ENCODE data around the gene SUMF1.

- TF ChIP-seq ZNF274 (IDR thresholded peaks at IDR 0.05; ENCODE audit: low read depth, low read length) (no peak), CTCF (IDR thresholded peaks at IDR 0.05 in 2 of 3, conservative IDR thresholded peaks at IDR 0.05 in 1 of 3; ENCODE audit: borderline replicate concordance in 1 of 3, insufficient read depth in 1 of 3, low read depth in 2 of 3, low read length in 2 of 3) (no peak), POLR2A (IDR thresholded peaks at IDR 0.05; ENCODE audit: borderline replicate concordance, extremely low read depth, insufficient read depth, insufficient read length) (no peak), YY1 (IDR thresholded peaks at IDR 0.05; ENCODE audit: extremely low read depth, insufficient replicate concordance, low read depth, low read length) (no peak), POLR2AphosphoS5 (IDR thresholded peaks at IDR 0.05; ENCODE audit: low read depth, low read length) (no peak), CEBPB (IDR thresholded peaks at IDR 0.05; ENCODE audit: low read depth) (no peak), JUND (IDR thresholded peaks at IDR 0.05) (no peak), CBX3 (IDR thresholded peaks at IDR 0.05; ENCODE audit: low read depth) (no peak)
- TF ChIP-seq, protein P1, sequence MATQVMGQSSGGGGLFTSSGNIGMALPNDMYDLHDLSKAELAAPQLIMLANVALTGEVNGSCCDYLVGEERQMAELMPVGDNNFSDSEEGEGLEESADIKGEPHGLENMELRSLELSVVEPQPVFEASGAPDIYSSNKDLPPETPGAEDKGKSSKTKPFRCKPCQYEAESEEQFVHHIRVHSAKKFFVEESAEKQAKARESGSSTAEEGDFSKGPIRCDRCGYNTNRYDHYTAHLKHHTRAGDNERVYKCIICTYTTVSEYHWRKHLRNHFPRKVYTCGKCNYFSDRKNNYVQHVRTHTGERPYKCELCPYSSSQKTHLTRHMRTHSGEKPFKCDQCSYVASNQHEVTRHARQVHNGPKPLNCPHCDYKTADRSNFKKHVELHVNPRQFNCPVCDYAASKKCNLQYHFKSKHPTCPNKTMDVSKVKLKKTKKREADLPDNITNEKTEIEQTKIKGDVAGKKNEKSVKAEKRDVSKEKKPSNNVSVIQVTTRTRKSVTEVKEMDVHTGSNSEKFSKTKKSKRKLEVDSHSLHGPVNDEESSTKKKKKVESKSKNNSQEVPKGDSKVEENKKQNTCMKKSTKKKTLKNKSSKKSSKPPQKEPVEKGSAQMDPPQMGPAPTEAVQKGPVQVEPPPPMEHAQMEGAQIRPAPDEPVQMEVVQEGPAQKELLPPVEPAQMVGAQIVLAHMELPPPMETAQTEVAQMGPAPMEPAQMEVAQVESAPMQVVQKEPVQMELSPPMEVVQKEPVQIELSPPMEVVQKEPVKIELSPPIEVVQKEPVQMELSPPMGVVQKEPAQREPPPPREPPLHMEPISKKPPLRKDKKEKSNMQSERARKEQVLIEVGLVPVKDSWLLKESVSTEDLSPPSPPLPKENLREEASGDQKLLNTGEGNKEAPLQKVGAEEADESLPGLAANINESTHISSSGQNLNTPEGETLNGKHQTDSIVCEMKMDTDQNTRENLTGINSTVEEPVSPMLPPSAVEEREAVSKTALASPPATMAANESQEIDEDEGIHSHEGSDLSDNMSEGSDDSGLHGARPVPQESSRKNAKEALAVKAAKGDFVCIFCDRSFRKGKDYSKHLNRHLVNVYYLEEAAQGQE (IDR thresholded peaks at IDR 0.05; ENCODE audit: low read depth) = no peak
Observed at GRCh38 chr3:4514321-4514720, 47.3 kb upstream of the SUMF1 start.
